ENCODE data around the gene CEP295NL. TPM values are rescaled to one million over a fixed set of nuclear protein-coding genes. Genes with fewer than 3 reads are reported as not detected.

Gene CEP295NL
- total and polyA plus RNA-seq, 2 experiments from 2014 or later = 0.21 TPM; not detected in 1

- DNase-seq (ENCODE audit: low read depth in 1 of 2, low spot score in 1 of 2) = no peak
- Histone ChIP-seq H3K4me1 (ENCODE audit: low read depth) (peaks cover 7% of the 10 kb centered on the region), H3K4me3 (no peak overlapping the region), H3K36me3 (no peaks in the 10 kb centered on the region), H3K27me3 (no peaks in the 10 kb centered on the region), H3K27ac (no peak overlapping the region), H3K9me3 (ENCODE audit: low read depth) (no peaks in the 10 kb centered on the region)
- TF ChIP-seq CTCF (IDR thresholded peaks at IDR 0.05; ENCODE audit: low read depth, low read length) = no peak
Observed at GRCh38 chr17:78896091-78896833, 6.7 kb downstream of the CEP295NL start.

GRCh38 chr17:78895322-78895721 is 7.7 kb downstream of the CEP295NL start:
- peaks cover 7% of the 10 kb centered on the region for H3K4me1 ChIP-seq (ENCODE audit: low read depth)
- H3K9me3 ChIP-seq (ENCODE audit: low read depth) = no peaks in the 10 kb centered on the region
- no peak for TF ChIP-seq CTCF (IDR thresholded peaks at IDR 0.05; ENCODE audit: low read depth, low read length)
- no peaks in the 10 kb centered on the region for H3K27me3 ChIP-seq
- no peak overlapping the region for H3K4me3 ChIP-seq
- no peaks in the 10 kb centered on the region for H3K36me3 ChIP-seq
- no peak overlapping the region for H3K27ac ChIP-seq
- DNase-seq (ENCODE audit: low read depth in 1 of 2, low spot score in 1 of 2) = no peak

GRCh38 chr17:78893684-78894083 is 9.3 kb downstream of the CEP295NL start:
- no peaks in the 10 kb centered on the region for H3K4me1 ChIP-seq (ENCODE audit: low read depth)
- H3K4me3 ChIP-seq = no peak overlapping the region
- no peak for TF ChIP-seq CTCF (IDR thresholded peaks at IDR 0.05; ENCODE audit: low read depth, low read length)
- H3K27me3 ChIP-seq = no peaks in the 10 kb centered on the region
- H3K9me3 ChIP-seq (ENCODE audit: low read depth) = no peaks in the 10 kb centered on the region
- DNase-seq (ENCODE audit: low read depth in 1 of 2, low spot score in 1 of 2) = no peak
- no peaks in the 10 kb centered on the region for H3K36me3 ChIP-seq
- H3K27ac ChIP-seq = no peak overlapping the region

- H3K9me3 ChIP-seq (ENCODE audit: low read depth) = no peaks in the 10 kb centered on the region
- H3K4me3 ChIP-seq = no peak overlapping the region
- DNase-seq (ENCODE audit: low read depth in 1 of 2, low spot score in 1 of 2) = no peak
- no peaks in the 10 kb centered on the region for H3K27me3 ChIP-seq
- H3K4me1 ChIP-seq (ENCODE audit: low read depth) = no peaks in the 10 kb centered on the region
- H3K27ac ChIP-seq = no peak overlapping the region
- H3K36me3 ChIP-seq = no peaks in the 10 kb centered on the region
- TF ChIP-seq CTCF (IDR thresholded peaks at IDR 0.05; ENCODE audit: low read depth, low read length) = no peak
Observed at GRCh38 chr17:78892936-78893379, 10.0 kb downstream of the CEP295NL start.

- H3K4me1 ChIP-seq (ENCODE audit: low read depth) = no peaks in the 10 kb centered on the region
- H3K27me3 ChIP-seq = no peaks in the 10 kb centered on the region
Observed at GRCh38 chr17:78892520-78892919, 10.5 kb downstream of the CEP295NL start.

More at GRCh38 chr17:78892520-78892919, 10.5 kb downstream of the CEP295NL start:
- Histone ChIP-seq H3K27ac (no peak overlapping the region), H3K9me3 (ENCODE audit: low read depth) (no peaks in the 10 kb centered on the region), H3K36me3 (no peaks in the 10 kb centered on the region), H3K4me3 (no peak overlapping the region)
- no peak for DNase-seq (ENCODE audit: low read depth in 1 of 2, low spot score in 1 of 2)
- no peak for TF ChIP-seq CTCF (IDR thresholded peaks at IDR 0.05; ENCODE audit: low read depth, low read length)
